Measurements from ENCODE around the gene AFP.

- no peak for TF ChIP-seq EZH2 (IDR thresholded peaks at IDR 0.05; ENCODE audit: low read depth)
- TF ChIP-seq CTCF (conservative IDR thresholded peaks at IDR 0.05): no peak
Measured at GRCh38 chr4:73451404-73451803, 15.4 kb downstream of the AFP start.

Data from PC-9 (cell line).